LNCAP (cell line): Measurements from ENCODE around the gene STRN3.

ENCODE experiments used
- TF ChIP-seq, protein P1 (sequence below): fragments of 450-650 bp; IDR thresholded peaks from 2 replicates; pipeline ENCODE4 v1.5.1; 2017; ENCODE audit warnings: mild to moderate bottlenecking

Gene STRN3

DNA sequence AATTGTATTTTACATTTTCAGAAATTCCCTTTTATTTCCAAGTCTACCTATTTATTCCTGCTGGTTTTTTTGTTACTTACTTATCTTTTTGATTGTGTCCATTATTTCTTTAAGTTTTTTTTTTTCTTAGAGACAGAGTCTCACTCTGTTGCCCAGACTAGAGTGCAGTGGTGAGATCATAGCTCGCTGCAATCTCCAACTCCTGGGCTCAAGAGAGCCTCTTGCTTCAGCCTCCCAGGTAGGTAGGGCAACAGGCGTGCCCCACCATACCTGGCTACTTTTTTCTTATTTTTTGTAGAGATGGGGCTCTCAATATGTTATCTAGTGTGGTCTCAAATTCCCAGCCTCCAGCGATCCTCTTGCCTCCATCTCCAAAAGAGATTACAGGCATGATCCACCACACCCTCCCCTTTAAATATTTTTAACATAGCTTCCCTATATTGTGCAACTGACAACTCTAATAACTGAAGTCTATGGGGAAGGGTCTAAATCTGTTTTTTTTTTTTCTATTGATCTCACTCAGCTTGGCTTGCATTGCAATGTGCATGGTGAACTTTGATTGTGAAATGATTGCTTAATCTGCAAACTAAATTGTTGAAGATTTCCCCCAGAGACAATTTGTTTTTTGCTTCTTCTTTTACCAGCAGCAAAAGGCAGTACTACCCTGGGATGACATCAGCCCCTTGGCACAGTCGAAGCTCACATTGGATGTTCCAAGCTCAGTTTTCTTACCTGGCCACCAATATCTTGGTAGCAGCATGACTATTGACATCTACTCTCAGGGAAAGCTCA, 177.5 kb downstream of the STRN3 start:
- TF ChIP-seq, protein P1, sequence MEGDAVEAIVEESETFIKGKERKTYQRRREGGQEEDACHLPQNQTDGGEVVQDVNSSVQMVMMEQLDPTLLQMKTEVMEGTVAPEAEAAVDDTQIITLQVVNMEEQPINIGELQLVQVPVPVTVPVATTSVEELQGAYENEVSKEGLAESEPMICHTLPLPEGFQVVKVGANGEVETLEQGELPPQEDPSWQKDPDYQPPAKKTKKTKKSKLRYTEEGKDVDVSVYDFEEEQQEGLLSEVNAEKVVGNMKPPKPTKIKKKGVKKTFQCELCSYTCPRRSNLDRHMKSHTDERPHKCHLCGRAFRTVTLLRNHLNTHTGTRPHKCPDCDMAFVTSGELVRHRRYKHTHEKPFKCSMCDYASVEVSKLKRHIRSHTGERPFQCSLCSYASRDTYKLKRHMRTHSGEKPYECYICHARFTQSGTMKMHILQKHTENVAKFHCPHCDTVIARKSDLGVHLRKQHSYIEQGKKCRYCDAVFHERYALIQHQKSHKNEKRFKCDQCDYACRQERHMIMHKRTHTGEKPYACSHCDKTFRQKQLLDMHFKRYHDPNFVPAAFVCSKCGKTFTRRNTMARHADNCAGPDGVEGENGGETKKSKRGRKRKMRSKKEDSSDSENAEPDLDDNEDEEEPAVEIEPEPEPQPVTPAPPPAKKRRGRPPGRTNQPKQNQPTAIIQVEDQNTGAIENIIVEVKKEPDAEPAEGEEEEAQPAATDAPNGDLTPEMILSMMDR = no peak
